HTERT RPE-1 (cell line): Measurements from ENCODE around the gene NCCRP1.

Experiments used
- in situ Hi-C: fragments of 300-500 bp; cut with MboI; formaldehyde crosslinking; loops from 4 replicates; pipeline ENCODE4 v1.14.3; 2020; ENCODE audit warnings: low sequenced_read_pairs

Gene NCCRP1

DNA sequence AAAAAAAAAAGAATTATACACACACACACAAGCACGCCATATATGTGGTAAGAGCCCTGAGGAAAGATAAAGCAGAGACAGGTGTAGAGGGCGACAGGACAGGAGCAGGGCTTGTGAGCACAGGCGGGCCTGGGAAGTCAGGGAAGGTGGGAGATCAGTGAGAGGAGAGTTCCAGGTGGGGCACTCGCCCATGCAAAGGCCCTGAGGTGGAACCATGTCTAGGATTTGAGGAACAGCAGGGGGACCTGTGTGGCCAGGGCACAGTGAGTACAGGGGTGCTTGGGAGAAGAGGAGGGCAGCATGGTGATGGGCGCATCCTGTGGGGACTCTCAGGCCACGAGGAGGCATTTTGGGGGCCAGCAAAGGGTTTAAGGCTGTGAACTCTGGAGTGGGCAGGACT, 32.5 kb upstream of the NCCRP1 start:
- in situ Hi-C loops, result no loop called here

DNA sequence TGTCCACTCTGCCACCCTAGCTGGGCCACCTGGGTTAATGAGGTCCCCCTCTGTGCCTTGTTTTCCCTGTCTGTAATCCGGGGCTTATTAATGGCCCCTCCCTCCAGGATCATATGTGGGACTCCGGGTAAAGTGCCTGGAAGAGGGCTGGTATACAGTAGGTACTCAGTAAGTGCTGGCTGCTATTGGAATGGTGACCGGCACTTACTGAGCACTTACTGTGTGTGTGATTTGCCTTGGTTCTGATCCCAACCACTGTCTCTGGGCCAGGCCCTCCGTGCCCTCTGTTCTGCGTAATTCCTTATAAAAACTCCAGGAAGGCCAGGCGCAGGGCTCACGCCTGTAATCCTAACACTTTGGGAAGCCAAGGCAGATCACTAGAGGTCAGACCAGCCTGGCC, 30.9 kb upstream of the NCCRP1 start:
- in situ Hi-C loops, result no loop called here

DNA sequence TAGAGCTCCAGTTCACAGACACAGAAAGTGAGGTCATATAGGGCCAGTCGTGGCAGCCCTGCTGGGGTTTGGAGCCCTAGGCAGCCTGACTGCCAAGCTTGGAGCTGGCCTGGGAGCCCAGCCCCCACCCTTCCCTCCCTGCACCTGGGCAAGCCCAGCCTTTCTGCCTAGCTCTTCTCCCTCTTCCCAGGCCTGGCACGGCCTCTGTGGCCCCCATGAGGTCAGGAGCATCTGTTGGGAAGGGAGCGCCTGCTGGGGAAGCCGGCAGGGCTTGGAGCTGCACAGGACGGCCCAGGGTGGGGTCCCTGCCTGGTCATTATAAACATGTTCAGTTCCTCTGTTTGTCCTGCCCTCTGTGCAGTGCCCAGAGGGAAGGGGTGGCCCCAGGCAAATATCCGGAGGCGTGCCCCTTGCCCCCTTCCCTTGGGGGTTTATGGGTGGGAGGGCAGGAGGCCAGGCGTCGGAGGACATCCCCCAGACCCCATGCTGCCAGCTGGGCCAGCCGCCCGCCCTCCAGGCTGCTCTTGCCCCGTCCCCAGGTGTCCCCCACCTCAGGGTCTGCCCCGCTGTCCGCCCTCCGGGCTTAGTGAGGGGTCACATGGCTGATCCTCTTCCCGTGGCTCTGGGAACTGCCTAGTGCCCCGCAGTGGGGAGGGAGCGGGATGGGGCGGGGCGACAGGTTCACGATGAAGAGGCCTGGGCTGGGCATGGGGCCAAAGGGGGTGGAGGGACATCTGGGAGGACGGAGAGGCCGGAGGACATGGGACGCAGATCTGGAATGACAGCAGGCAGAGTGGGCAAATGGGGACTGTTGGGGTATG, 30.0 kb upstream of the NCCRP1 start:
- in situ Hi-C loops, result no loop called here

DNA sequence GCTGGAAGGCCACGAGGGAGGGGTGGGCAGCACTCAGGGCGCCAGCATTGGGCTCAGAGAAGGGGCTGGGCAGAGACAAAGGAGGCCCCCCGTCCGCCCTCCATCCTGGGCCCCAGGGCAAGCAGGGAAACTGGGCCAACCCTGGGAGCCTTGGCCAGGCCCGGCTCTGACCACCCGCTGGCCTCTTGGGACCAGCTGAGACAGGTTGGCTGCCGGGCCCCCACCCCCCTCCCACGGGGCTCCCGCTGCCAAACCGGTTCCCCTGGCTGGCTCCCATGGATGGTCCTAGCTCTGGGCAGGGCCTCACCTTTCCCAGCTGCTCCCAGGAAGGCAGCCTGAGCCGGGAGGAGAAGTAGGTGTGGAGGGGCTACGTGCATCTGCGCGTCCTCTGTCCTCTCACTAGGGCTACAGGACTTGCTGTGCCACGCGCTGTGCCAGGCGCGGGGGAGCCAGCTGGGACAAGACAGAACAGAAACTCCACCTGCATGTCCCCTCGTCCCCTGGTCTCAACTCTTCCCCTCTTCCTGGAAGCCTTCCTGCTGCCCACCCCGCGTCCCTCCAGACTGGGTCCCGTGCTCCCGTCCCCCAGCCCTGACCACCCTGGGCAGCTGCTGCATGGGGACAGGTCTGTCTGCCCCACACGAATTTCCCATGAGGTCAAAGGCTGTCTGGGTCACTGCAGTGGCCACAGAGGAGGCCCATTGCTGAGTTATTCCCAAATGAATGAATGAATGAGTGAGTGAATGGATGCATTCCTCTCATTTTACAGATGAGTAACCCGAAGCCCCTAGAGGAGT, 29.1 kb upstream of the NCCRP1 start:
- in situ Hi-C loops, result no loop called here

DNA sequence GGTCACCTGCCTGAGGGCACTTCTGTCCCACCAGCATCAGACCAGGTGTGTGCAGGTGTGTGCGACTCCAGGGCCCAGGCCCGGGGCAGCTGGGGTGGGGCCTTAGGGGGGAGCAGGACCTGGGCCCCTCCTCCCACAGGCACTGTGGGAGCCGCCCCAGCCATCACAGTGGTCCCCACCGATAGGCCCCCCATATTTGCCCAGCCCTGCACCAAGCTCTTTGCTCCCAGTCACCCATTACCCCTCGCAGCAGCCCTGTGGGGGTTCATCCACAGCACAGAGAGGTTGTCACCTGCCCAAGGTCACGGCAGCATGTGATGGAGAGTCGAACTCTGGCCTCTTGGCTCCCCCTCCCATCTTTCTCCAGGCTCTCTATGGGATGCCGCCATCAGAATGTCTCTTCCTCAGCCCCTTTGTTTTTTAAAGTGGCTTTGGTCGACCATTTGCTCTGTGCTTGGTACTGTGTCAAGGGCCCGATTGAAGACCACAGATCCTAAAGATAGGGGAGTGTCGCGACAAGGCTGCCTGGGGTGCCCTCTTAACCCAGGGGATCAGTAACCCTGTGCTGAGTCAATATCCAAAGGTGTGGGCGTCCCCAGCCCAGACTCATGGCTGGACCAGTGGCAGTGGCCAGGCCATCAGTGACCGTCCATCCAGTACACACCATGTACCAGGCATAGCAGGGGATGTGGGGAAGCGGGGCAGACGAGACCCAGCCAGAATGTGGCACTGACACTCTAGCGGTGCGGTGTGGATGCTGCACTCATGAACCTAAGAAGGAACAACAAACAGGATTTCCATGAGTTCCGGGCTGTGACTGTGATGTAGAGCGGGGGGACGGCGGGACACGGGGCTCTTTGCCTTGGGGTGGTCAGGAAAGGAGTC, 28.3 kb upstream of the NCCRP1 start:
- in situ Hi-C loops, result no loop called here

DNA sequence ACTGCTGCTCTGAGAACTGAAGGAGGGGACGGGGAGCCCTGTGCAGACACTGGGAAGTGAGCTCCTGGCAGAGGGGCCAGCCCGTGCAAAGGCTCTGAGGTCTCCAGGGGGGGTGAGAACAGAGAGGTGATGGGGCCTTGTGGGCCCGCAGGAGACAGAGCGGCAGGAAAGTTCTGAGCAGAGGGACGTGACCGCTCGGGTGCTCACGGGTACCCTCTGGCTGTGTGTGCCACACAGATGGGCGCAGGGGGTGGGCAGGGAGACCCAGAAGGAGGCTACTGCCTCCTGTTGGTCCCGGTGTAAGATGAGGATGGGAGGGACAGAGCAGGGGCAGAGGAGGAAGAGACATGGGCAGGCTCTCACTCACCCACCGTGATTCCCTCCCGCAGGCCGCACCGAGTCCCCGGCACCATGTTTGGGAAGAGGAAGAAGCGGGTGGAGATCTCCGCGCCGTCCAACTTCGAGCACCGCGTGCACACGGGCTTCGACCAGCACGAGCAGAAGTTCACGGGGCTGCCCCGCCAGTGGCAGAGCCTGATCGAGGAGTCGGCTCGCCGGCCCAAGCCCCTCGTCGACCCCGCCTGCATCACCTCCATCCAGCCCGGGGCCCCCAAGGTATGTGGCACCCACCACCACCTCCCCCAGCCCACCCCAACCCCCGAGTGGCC, 27.5 kb upstream of the NCCRP1 start:
- in situ Hi-C loops, result no loop called here

DNA sequence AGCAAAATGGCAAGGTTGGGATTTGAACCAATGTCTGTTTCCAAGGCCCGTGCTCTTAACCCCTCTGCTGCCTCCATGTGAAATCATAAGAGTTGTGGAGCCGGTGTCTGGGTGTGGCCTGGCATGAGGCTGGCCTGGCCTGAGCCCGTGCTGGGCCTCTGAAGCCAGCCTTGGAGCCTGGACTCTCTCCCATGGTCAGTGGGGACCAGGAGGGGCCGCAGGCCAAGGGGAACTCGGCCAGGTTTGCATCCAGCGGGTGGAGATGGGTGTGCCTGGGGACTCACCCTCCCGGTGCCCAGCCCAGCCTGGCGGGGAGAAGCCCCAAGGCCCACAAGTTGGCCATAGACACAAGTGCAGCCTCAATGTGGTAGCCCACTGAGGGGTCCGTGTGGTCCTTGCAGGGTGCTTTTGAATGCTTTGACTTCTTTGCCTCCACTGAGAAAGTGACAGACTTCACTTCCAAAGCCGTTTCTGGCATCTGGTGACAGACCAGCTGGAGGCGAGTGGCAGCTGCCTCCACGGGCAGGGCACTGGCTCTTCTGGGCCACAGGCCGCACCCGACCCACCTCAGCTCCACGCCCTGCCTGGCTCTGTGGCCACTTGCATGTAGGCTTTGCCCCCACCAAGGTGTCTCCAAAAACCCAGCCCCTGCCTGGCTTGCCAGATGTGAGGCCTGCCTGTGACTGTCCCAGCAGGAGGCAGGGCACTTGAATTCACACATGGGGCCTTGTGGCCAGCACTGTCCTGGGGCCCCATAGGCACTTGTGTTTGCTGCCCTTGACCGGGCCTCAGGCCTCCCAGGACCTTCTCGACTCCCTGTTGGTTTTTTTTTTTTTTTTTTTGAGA, 26.2 kb upstream of the NCCRP1 start:
- in situ Hi-C loops, result no loop called here

DNA sequence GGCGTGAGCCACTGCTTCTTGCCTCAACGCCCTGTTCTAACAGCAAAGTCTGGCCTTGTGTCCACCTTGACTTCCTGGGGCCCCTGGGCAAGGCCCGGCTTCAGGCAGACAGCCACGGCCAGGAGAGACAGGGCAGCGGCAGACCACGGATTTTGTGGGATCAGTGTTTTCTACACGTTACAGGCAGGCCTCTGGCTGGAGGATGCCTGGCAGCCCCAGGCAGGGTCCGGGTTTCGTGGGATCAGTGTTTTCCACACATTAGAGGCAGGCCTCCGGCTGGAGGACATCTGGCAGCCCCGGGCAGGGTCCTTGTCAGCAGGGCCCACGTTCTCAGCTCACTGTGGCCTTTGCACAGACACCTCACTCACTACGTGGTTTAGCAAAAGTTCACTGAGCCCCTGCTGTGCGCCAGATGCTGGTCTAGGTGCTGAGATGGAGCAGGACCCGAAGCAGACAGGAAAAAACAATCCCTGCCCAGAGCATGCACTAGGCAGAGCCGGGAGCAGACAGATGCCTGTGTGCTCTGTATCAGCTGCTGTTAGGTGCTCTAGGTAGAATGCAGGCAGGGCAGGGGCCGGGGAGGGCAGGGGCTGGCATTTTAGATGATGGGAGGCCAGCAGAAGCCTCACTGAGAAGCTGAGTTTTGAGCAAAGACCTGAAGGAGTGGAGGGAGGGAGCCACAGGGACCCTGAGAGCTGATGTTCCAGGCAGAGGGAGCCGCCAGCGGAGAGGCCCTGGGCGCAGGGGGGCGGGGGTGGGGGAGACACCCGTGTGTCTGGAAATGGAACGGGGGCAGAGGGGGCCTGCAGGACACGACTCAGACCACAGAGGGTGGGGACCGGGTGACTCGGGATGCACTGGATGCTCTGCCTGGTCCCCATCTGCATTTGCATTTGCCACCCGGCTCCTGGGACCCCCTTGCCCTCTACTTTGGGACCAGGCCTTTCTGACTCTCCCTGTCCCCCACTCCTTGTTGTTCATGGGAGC, 25.0 kb upstream of the NCCRP1 start:
- in situ Hi-C loops, result no loop called here

DNA sequence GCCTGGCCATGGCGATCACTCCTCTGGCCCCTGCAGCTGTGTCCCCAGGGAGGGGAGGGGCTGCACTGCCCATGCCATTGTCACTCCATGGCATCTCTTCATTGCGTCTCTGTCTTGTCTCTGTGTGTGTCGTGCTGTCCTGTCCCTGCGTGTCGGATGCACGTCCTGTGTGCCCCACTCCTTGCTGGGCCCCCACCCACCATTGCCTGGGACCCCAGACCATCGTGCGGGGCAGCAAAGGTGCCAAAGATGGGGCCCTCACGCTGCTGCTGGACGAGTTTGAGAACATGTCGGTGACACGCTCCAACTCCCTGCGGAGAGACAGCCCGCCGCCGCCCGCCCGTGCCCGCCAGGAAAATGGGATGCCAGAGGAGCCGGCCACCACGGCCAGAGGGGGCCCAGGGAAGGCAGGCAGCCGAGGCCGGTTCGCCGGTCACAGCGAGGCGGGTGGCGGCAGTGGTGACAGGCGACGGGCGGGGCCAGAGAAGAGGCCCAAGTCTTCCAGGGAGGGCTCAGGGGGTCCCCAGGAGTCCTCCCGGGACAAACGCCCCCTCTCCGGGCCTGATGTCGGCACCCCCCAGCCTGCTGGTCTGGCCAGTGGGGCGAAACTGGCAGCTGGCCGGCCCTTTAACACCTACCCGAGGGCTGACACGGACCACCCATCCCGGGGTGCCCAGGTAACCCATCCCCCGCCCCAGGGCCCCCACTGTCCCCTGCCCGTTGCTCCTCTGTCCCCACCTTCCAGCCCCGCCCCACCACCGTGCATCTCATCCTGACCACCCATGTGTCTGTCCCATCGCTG, 23.9 kb upstream of the NCCRP1 start:
- in situ Hi-C loops, result no loop called here

DNA sequence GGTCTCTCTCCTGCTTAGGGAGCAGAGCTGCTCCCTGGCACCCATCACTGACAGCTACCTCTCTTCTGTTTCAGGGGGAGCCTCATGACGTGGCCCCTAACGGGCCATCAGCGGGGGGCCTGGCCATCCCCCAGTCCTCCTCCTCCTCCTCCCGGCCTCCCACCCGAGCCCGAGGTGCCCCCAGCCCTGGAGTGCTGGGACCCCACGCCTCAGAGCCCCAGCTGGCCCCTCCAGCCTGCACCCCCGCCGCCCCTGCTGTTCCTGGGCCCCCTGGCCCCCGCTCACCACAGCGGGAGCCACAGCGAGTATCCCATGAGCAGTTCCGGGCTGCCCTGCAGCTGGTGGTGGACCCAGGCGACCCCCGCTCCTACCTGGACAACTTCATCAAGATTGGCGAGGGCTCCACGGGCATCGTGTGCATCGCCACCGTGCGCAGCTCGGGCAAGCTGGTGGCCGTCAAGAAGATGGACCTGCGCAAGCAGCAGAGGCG, 23.2 kb upstream of the NCCRP1 start:
- in situ Hi-C loops, result no loop called here

DNA sequence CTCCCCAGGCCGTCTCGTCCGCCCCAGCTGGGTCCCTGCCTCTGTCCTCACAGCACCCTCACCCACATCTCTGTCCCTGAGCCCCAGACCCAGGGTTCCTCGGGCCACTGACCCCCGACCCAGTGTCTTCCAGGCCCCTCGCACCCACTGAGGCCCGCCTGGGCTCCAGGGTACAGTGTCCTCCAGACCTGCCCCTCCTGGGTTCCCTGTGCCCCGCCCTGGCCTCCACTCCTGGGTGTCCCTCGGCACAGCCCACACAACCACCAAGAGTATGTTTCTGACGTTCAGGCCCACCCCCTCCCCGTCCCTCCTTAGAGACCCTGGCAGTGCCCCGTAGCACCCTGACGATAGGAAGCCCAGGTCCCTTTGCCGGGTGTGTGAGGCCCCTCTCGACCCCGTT, 22.6 kb upstream of the NCCRP1 start:
- in situ Hi-C loops, result no loop called here

DNA sequence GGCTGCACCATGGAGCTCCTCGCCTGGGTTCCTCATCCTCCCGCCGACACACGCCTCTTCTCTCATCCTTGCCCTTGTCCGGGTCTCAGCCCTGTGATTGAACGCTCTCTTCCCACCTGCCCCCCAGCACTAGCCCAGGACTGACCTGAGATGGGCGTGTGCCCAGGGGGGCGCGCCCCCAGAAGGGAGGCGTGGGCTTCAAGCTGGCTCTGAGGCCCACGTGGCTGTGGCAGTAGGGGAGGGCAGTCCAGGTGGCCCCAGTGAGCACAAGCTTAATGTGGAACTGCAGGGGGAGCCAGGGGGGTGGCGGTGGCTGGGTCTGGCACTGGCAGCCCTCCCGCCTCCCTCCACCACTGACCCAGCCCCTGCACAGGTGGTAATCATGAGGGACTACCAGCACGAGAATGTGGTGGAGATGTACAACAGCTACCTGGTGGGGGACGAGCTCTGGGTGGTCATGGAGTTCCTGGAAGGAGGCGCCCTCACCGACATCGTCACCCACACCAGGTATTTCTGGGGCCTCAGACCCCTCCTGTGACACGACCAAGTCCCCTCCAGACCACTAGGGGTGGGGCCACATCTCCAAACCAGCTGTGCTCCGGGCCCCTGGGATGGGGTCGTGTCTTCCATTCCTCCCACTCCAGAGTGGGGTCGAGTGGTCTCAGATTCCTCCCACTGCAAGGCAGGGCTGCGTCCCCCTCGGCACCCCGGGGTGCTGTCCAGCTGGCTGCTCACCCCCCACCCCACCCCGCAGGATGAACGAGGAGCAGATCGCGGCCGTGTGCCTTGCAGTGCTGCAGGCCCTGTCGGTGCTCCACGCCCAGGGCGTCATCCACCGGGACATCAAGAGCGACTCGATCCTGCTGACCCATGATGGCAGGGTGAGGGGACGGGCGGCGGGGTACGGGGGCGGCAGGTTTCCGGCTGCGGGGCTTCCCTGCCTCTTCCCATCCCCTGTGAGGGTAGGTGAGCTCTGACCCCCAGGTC, 21.9 kb upstream of the NCCRP1 start:
- in situ Hi-C loops, result no loop called here

DNA sequence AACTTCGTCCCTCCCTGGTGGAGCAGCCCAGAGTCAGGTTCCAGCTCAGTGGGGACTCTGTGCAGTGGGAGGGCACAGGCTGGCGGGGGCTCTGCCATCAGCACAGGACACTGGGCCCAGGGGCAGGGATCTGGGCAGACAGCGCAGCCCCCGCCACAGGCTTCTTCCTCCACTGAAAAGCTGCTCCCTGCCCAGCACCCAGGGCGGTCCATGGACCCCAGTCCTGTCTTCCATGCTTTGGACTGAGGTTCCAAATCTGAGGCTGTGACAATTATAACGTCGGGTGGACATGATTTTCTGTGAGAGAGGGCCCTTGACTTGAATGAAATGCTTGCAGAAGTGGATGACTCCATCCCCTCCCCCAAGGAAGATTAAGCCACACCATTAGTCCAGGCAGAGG, 21.2 kb upstream of the NCCRP1 start:
- in situ Hi-C loops, result no loop called here

DNA sequence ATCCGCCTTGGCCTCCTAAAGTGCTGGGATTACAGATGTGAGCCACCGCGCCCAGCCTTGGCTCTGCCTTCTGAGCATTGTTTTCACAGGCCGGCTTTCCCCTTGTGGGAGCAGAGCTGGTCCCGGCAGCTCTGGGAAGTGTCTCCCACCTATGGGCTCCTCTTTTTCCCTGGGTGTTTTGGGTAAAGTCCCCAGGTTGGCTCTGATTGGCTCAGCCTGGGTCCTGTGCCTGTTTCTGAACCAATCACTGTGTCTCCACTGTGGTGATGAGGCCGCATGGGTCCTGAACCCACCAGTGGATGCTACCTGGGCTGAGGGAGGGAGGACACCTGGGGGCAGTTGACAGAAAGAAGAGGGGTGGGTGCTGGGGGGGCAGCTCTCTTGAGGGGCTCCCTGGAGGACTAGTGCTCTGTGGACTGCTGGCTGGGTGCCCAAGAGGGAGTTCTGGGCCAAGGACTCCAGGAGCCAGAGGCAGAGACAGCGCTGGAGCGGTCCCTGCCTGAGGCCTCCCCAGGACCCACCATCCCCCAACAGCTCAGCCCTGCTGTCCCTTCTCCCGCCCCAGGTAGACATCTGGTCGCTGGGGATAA, 19.6 kb upstream of the NCCRP1 start:
- in situ Hi-C loops, result no loop called here

DNA sequence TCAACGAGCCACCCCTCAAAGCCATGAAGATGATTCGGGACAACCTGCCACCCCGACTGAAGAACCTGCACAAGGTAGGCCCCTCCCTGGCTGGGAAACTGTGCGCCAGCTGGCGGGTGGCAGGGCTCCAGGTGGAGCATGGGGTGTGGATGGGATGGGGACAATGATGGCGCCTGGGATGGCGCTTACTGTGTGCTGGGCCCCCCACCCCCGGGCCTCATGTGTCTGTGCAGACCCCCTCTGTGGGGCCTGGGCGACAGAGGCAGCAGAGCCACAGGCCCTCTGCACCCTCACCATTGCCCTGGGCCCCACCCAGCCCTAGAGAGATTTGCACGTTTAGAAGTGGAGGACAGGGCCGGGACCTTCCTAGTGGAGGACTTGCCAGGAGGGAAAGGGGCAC, 19.0 kb upstream of the NCCRP1 start:
- in situ Hi-C loops, result no loop called here
